B cell (primary cell): Measurements from ENCODE around the gene TP53I13. TPM values are rescaled to one million over a fixed set of nuclear protein-coding genes. Genes with fewer than 3 reads are reported as not detected.

Experiments used
- ATAC-seq: fragments of 200-7000 bp; cut with Tn5 transposase; one replicate; pipeline ENCODE4 v1.10.0; 2021; ENCODE audit warnings: low read depth, mild to moderate bottlenecking, moderate number of reproducible peaks, moderate library complexity
- CTCF ChIA-PET: fragments of 350-600 bp; sonication (Branson Sonifier 250); formaldehyde crosslinking; loops from one replicate; lab custom pipeline; 2021; ENCODE audit warnings: antibody characterized with exemption, inconsistent platforms; lab: Charles Lee
- POLR2A ChIA-PET: fragments of 350-600 bp; sonication (Branson Sonifier 250); formaldehyde crosslinking; loops from one replicate; lab custom pipeline; 2021; ENCODE audit warnings: antibody characterized with exemption; lab: Charles Lee
- DNase-seq: peaks from one replicate; pipeline ENCODE4 v3.0.0; 2013
- H2AFZ ChIP-seq: 2 replicates; pipeline ENCODE4 v1.6.1; 2012; ENCODE audit warnings: mild to moderate bottlenecking, low read depth, low read length; ENCODE audit not compliant: insufficient read depth, poor library complexity, severe bottlenecking
- H3K27ac ChIP-seq, 2 donors: 1 replicate in 1 of 2; 2 replicates in 1 of 2; pipeline ENCODE4 v1.5.1; 2012 to 2013; ENCODE audit warnings: low read length in 2 of 2, mild to moderate bottlenecking in 2 of 2, moderate library complexity in 1 of 2
- H3K27me3 ChIP-seq, 4 experiments: fragments of 200-600 bp in 1 of 4; sonication (generic) in 1 of 4; replicated peaks in 1 of 4; 1 replicate in 2 of 4; 2 replicates in 2 of 4; pipeline versions ENCODE4 v1.6.1 to v1.7.0; 2013 to 2016; ENCODE audit warnings: low read length in 3 of 4, mild to moderate bottlenecking in 2 of 4, mixed read lengths in 1 of 4, moderate library complexity in 1 of 4; ENCODE audit not compliant: insufficient read depth in 4 of 4, control insufficient read depth in 3 of 4; ENCODE audit errors: control extremely low read depth in 1 of 4
- H3K36me3 ChIP-seq, 2 experiments: replicated peaks in 1 of 2; 1 replicate in 1 of 2; 2 replicates in 1 of 2; pipeline versions ENCODE4 v1.6.1 to v1.7.1; 2013; ENCODE audit warnings: low read length in 1 of 2; ENCODE audit not compliant: insufficient read depth in 2 of 2, control insufficient read depth in 1 of 2; ENCODE audit errors: control extremely low read depth in 1 of 2, extremely low read depth in 1 of 2
- H3K4me1 ChIP-seq, 2 donors: fragments of 200-600 bp in 1 of 2; sonication (generic) in 1 of 2; 1 replicate in 1 of 2; 2 replicates in 1 of 2; pipeline versions ENCODE4 v1.5.1 to v1.6.1; 2013 to 2017; ENCODE audit warnings: low read length in 2 of 2; ENCODE audit not compliant: control insufficient read depth in 2 of 2, insufficient read depth in 2 of 2
- H3K4me2 ChIP-seq: replicated peaks from 2 replicates; pipeline ENCODE3; 2012; ENCODE audit warnings: mild to moderate bottlenecking, low read depth, low read length; ENCODE audit not compliant: poor library complexity, severe bottlenecking
- H3K4me3 ChIP-seq, 5 experiments: fragments of 200-600 bp in 1 of 5; sonication (generic) in 1 of 5; 1 replicate in 3 of 5; 2 replicates in 2 of 5; pipeline versions ENCODE4 v1.5.1 to v1.7.0; 2011 to 2016; ENCODE audit warnings: low read length in 4 of 5, mild to moderate bottlenecking in 4 of 5, low read depth in 2 of 5, control low read depth in 1 of 5, moderate library complexity in 1 of 5; ENCODE audit not compliant: insufficient read depth in 1 of 5; ENCODE audit errors: control extremely low read depth in 1 of 5, extremely low read depth in 1 of 5
- H3K79me2 ChIP-seq: fragments of 200-600 bp; sonication (generic); one replicate; pipeline ENCODE4 v1.6.0; 2016; ENCODE audit warnings: low read length; ENCODE audit not compliant: control insufficient read depth, insufficient read depth
- H3K9ac ChIP-seq: fragments of 200-600 bp; sonication (generic); 2 replicates; pipeline ENCODE4 v1.6.1; 2017; ENCODE audit warnings: mild to moderate bottlenecking, low read length, moderate library complexity
- H3K9me3 ChIP-seq, 3 donors: one replicate each; pipeline versions ENCODE4 v1.6.1 to v1.7.1; 2013; ENCODE audit warnings: low read length in 2 of 3; ENCODE audit not compliant: control insufficient read depth in 2 of 3, insufficient read depth in 1 of 3; ENCODE audit errors: control extremely low read depth in 1 of 3
- H4K20me1 ChIP-seq: 2 replicates; pipeline ENCODE4 v1.6.0; 2012; ENCODE audit warnings: mild to moderate bottlenecking, low read length; ENCODE audit not compliant: insufficient read depth, control insufficient read depth, poor library complexity, severe bottlenecking
- H3K27ac Mint-ChIP-seq: one replicate; pipeline ENCODE4 v1.8.0; 2021; ENCODE audit warnings: mixed read lengths
- H3K27me3 Mint-ChIP-seq: one replicate; pipeline ENCODE4 v1.8.0; 2021; ENCODE audit warnings: mixed read lengths
- H3K4me1 Mint-ChIP-seq: one replicate; pipeline ENCODE4 v1.8.0; 2021; ENCODE audit warnings: mixed read lengths
- H3K4me3 Mint-ChIP-seq: one replicate; pipeline ENCODE4 v1.8.0; 2021; ENCODE audit warnings: mixed read lengths
- H3K9me3 Mint-ChIP-seq: one replicate; pipeline ENCODE4 v1.8.0; 2022; ENCODE audit warnings: mixed read lengths; ENCODE audit not compliant: insufficient read depth
- EZH2 ChIP-seq: IDR thresholded peaks from 2 replicates; pipeline ENCODE4 v1.6.1; 2012; ENCODE audit warnings: borderline replicate concordance, low read depth, mild to moderate bottlenecking, moderate library complexity, low read length; ENCODE audit not compliant: insufficient read depth, poor library complexity, severe bottlenecking
- WGBS: methylation state at CpG from one replicate; pipeline ENCODE4 v1.1.5; 2013; ENCODE audit warnings: missing lambda C conversion rate; ENCODE audit not compliant: insufficient coverage; 5-methylcytosine and 5-hydroxymethylcytosine counted together
- intact Hi-C: fragments of 100-400 bp; cut with micrococcal nuclease; formaldehyde crosslinking; loops from one replicate; pipeline ENCODE4 v1.10.0; 2022
- polyA plus RNA-seq: library from polyadenylated mRNA; depleted of rRNA; stranded (reverse); fragments of >200 nt; gene quantifications from 2 replicates; pipeline ENCODE4 v1.2.3, GENCODE V29; 2012
- total RNA-seq, 2 donors: library from RNA; stranded (reverse); fragments of 120-200 nt in 1 of 2; gene quantifications; 1 replicate in 1 of 2; 2 replicates in 1 of 2; pipeline versions ENCODE4 v1.2.3 to v1.2.4, GENCODE V29; 2013 to 2022
- TF ChIP-seq, protein P1 (sequence below): fragments of 200-600 bp; IDR thresholded peaks from one replicate; pipeline ENCODE4 v1.8.0; 2022; ENCODE audit warnings: antibody characterized with exemption, mild to moderate bottlenecking

Gene TP53I13
- total and polyA plus RNA-seq, 2 donors (not counting 1 experiment from before 2014, with no cell fraction given): 224 to 287 TPM

- Histone ChIP-seq H3K4me2 (no peak overlapping the region), H3K4me1 (peaks cover 19 to 23% of the 10 kb centered on the region in 2 donors), H3K36me3 (peaks cover 0 to 64% of the 10 kb centered on the region in 2 experiments), H3K9me3 (no peaks in the 10 kb centered on the region), H3K27me3 (no peaks in the 10 kb centered on the region), H2AFZ (no peak overlapping the region), H3K79me2 (peaks cover 50% of the 10 kb centered on the region), H3K4me3 (no peak overlapping the region), H3K9ac (no peak overlapping the region), H3K27ac (no peak overlapping the region), H4K20me1 (peaks cover 48% of the 10 kb centered on the region)
- TF ChIP-seq EZH2: no peak
- TF ChIP-seq, protein P1, sequence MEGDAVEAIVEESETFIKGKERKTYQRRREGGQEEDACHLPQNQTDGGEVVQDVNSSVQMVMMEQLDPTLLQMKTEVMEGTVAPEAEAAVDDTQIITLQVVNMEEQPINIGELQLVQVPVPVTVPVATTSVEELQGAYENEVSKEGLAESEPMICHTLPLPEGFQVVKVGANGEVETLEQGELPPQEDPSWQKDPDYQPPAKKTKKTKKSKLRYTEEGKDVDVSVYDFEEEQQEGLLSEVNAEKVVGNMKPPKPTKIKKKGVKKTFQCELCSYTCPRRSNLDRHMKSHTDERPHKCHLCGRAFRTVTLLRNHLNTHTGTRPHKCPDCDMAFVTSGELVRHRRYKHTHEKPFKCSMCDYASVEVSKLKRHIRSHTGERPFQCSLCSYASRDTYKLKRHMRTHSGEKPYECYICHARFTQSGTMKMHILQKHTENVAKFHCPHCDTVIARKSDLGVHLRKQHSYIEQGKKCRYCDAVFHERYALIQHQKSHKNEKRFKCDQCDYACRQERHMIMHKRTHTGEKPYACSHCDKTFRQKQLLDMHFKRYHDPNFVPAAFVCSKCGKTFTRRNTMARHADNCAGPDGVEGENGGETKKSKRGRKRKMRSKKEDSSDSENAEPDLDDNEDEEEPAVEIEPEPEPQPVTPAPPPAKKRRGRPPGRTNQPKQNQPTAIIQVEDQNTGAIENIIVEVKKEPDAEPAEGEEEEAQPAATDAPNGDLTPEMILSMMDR: peak; percentile 79
- Mint-ChIP-seq H3K4me3 (no peak overlapping the region), H3K27ac (peak overlapping the region; percentile 87), H3K4me1 (peaks cover 27% of the 10 kb centered on the region), H3K9me3 (no peaks in the 10 kb centered on the region), H3K27me3 (no peaks in the 10 kb centered on the region)
- DNase-seq: peak; percentile 93
- ATAC-seq: peak; percentile 96
- WGBS: 50% methylated on average over 8 of the region's 15 CpGs
- ChIA-PET POLR2A (interaction anchor here (0.7 to 4.4 kb wide), 5 partner anchors 8 to 351 kb away, joined by 3 to 18 read pairs (median 3); partner anchors contain the start of gene ANKRD13B), CTCF (interaction anchor here (0.6 to 24.3 kb wide), 22 partner anchors 8 to 516 kb away, joined by 3 to 336 read pairs (median 4); partner anchors contain the start of genes ABHD15, ANKRD13B, SSH2 and TP53I13)
- intact Hi-C loops: loop anchor here (1.0 to 2.0 kb wide), 8 partner anchors 11 to 441 kb away; partner anchors contain the start of genes SSH2 and TP53I13
Measured at GRCh38 chr17:29579866-29580771, 11.6 kb downstream of the TP53I13 start.
